SW480 (cell line): Measurements from ENCODE around the gene ZNF605.
A peak's percentile ranks its signal among the peaks of the same experiment; 100 is the strongest.
"Not testable (repeated sequence)": the region's sequence is repeated elsewhere in the genome, so short reads cannot be mapped to it uniquely, and the experiment has no call there.

Experiments
- DNase-seq: peaks from one replicate; pipeline ENCODE4 v3.0.0-alpha.2; 2016; ENCODE audit warnings: low spot score

ZNF605 gene

GRCh38 chr12:132904718-132905328, 51.3 kb downstream of the ZNF605 start:
- no peak for DNase-seq

GRCh38 chr12:132899033-132899432, 57.1 kb downstream of the ZNF605 start:
- no peak for DNase-seq

GRCh38 chr12:132888852-132889251, 67.3 kb downstream of the ZNF605 start:
- DNase-seq: no peak

GRCh38 chr12:132887513-132888351, 68.4 kb downstream of the ZNF605 start, which contains the start of gene CHFR:
Gene CHFR, minus strand, starts transcription at chr12:132887605. Its CDS starts 277 bp downstream, at chr12:132887328.
- DNase-seq: peak; percentile 91

DNA sequence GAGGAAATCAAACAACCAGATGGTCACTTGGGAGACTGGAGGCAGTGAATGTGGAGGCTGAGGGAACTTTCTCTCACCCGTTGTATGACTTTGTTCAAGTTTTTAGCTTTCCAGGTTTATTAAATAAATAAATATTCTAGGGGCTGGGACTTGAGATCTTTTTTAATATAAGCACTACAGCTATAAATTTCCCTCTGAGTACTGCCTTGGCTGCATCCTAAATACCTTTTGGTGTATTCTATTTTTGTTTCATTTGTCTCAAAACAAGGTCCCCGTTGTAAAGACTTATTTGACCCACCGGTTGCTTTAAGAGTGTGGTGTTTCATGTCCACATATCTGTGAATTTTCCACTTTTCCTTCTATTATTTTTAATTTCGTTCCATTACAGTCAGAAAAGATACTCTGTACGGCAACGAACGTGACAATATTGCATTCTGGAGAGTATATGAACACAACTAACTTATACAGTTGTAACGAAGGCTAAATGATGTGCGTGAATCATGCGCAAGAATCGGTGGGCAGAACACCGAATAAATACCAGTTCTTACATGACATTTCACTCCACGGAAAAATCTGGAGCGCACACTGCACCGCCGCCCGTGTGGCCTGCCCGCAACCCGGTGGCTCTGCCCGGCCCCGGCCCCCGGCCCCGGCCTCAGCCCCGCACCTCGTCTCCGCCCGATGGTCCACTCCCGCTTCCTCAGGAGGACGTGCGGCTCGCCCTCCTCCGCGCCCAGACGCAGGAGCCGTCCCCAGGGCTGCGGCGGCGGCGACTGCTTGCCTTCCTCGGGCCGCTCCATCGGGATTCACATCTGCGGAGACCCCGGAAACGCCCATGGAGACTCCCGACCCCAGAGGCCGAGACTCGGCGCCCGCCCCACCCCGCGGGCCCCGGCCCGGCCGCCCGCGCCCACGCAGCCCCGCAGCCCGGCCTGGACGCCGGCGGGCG, 69.3 kb downstream of the ZNF605 start:
- no peak for DNase-seq

DNA sequence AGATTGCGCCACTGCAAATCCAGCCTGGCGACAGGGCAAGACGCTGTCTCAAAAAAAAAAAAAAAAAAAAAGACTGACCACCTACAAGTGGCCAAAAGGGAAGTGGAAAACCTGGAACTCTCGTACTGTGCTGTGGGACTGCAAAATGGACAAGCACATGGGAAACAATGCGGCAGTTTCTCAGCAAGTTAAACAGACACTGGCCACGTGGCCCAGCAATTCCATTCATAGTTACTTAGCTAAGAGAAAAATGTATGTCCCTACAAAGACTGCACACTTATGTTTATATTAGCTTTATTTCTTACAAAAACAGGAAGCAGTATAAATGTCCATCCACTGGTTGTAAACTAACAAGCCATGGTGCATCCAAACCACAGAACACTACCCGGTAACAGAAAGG, 74.3 kb downstream of the ZNF605 start:
- DNase-seq: no peak

- not testable (repeated sequence) for DNase-seq
Observed at GRCh38 chr12:132874620-132875019, 81.5 kb downstream of the ZNF605 start.

DNA sequence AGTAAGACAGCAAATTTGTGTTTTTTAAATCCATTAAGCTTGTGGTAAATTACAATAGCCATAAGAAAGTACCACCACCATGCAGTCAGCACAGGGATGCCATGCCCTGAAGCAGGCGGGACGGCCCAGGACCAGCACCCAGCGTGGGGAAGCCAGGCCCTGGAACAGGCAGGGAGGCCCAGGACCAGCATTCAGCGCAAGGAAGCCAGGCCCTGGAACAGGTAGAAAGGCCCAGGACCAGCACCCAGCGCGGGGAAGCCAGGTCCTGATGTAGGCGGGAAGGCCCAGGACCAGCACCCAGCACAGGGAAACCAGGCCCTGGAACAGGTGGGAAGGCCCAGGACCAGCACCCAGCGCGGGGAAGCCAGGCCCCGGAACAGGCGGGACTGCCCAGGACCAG, 81.9 kb downstream of the ZNF605 start:
- no peak for DNase-seq

- no peak for DNase-seq
Observed at GRCh38 chr12:132873724-132874123, 82.4 kb downstream of the ZNF605 start.

- no peak for DNase-seq
Observed at GRCh38 chr12:132872975-132873421, 83.1 kb downstream of the ZNF605 start.

GRCh38 chr12:132872073-132872855, 83.8 kb downstream of the ZNF605 start:
- DNase-seq: no peak

DNA sequence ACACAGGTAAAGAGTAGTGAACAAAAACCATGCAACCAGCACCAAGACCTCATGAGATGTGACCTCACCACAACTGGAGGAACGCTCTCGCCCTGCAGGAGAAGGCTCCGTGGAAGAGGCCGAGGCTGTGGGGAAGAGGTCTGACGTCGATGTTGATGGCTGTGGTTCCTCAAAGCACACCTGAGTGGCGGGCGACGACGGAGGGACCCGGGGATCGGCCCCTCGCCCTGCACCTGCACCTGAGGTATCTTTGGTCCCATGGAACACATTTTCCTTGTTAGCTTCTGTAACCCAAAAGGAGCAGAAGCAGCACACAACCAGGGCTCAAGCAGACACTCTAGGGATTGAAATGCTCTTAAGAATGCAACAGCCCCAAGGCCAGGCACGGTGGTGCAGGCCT, 86.6 kb downstream of the ZNF605 start:
- no peak for DNase-seq
